Uterus (tissue), 4 donors: ENCODE measurements around the gene COX4I1. TPM values are rescaled to one million over a fixed set of nuclear protein-coding genes. Genes with fewer than 3 reads are reported as not detected.

Experiments
- DNase-seq, 2 donors: peaks; one replicate each; pipeline ENCODE4 v3.0.0-alpha.2; 2019 to 2020
- H3K27ac ChIP-seq, 2 donors: fragments of 200-600 bp; sonication (generic); 1 replicate in 1 of 2; 2 replicates in 1 of 2; pipeline ENCODE4 v1.5.1; 2016 to 2018
- H3K27me3 ChIP-seq, 2 donors: fragments of 200-600 bp; sonication (generic); one replicate each; pipeline ENCODE4 v1.5.1; 2018 to 2019; ENCODE audit warnings: control low read depth in 1 of 2
- H3K36me3 ChIP-seq, 2 donors: fragments of 200-600 bp; sonication (generic); one replicate each; pipeline ENCODE4 v1.5.1; 2019; ENCODE audit warnings: control low read depth in 1 of 2
- H3K4me1 ChIP-seq, 2 donors: fragments of 200-600 bp; sonication (generic); one replicate each; pipeline ENCODE4 v1.5.1; 2018 to 2019; ENCODE audit warnings: control low read depth in 1 of 2
- H3K4me3 ChIP-seq, 2 donors: fragments of 200-600 bp; sonication (generic); 1 replicate in 1 of 2; 2 replicates in 1 of 2; pipeline ENCODE4 v1.5.1; 2018 to 2019; ENCODE audit warnings: mild to moderate bottlenecking in 1 of 2
- H3K9me3 ChIP-seq, 2 donors: fragments of 200-600 bp; sonication (generic); one replicate each; pipeline ENCODE4 v1.5.1; 2019; ENCODE audit warnings: control low read depth in 1 of 2
- CTCF ChIP-seq, 4 experiments: fragments of 200-600 bp in 2 of 4; fragments of 450-650 bp in 2 of 4; sonication (generic) in 2 of 4; IDR thresholded peaks; one replicate each; pipeline ENCODE4 v1.5.1; 2016 to 2019; ENCODE audit warnings: antibody characterized with exemption in 4 of 4, mild to moderate bottlenecking in 2 of 4, moderate library complexity in 1 of 4
- POLR2A ChIP-seq, 2 donors: fragments of 450-650 bp; IDR thresholded peaks; one replicate each; pipeline ENCODE4 v1.6.1; 2016; ENCODE audit warnings: antibody characterized with exemption in 2 of 2, mild to moderate bottlenecking in 1 of 2, moderate library complexity in 1 of 2
- intact Hi-C: fragments of 100-400 bp; cut with DNase I; formaldehyde crosslinking; loops from one replicate; pipeline ENCODE4 v1.15.1; 2023; ENCODE audit warnings: low total_unique reads
- total RNA-seq, 4 donors: library from RNA; depleted of rRNA in 3 of 4; stranded (reverse); fragments of >200 nt in 3 of 4; gene quantifications; one replicate each; pipeline versions ENCODE4 v1.1.0 to v1.2.4, GENCODE V29; 2014 to 2023
- donor health status: DM: yes; HTN: yes; CAD: no.

The COX4I1 gene
- total RNA-seq, 4 donors from 2014 or later = 199 to 836 (median 287) TPM

GRCh38 chr16:85774811-85775210 lies 24.7 kb upstream of the COX4I1 start:
- Histone ChIP-seq H3K4me3 (no peak overlapping the region), H3K9me3 (no peaks in the 10 kb centered on the region), H3K27ac (no peak overlapping the region), H3K36me3 (no peaks in the 10 kb centered on the region), H3K4me1 (no peaks in the 10 kb centered on the region), H3K27me3 (no peaks in the 10 kb centered on the region)
- intact Hi-C loops = no loop called here
- TF ChIP-seq CTCF (IDR thresholded peaks at IDR 0.05) = no peak
- TF ChIP-seq POLR2A (IDR thresholded peaks at IDR 0.05) = no peak
- DNase-seq = no peak

DNA sequence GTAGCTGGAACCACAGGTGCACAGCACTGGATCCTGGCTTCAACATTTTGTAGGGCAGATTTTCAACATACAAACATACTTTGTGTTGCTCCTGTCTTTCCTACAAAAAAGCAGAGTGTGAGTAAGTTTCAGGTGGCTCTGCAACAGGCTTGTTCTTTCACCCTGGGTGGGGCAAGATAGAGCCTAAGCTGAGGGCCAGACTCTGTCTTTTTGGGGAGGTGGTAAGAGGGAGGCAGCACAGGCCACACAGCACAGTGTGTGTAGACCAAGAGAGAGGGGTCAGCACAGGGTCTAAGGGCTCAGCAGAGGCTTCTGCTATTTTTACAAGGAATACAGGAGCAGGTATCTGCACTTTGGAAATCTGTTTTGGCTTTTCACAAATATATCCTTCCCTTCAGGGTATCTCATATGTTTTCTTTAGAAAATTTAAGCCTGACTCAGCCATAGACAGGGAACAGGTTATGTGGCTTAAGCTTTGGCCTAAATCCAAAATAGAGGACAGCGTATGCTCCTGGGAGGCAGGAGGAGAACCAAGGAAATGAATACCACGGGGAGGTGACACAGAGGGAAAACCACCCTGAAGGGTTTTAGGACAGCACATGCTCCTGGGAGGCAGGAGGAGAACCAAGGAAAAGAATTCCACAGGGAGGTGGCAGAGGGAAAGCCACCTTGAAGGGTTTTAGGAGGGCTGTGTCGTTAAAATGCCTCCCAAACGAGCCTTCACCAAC lies 21.7 kb upstream of the COX4I1 start:
- no peaks in the 10 kb centered on the region for H3K4me1 ChIP-seq
- H3K27ac ChIP-seq = no peak overlapping the region
- no peaks in the 10 kb centered on the region for H3K9me3 ChIP-seq
- no peaks in the 10 kb centered on the region for H3K27me3 ChIP-seq
- DNase-seq = no peak
- H3K4me3 ChIP-seq = no peak overlapping the region
- TF ChIP-seq CTCF (IDR thresholded peaks at IDR 0.05) = no peak
- no peak for TF ChIP-seq POLR2A (IDR thresholded peaks at IDR 0.05)
- no peaks in the 10 kb centered on the region for H3K36me3 ChIP-seq
- intact Hi-C loops = no loop called here

DNA sequence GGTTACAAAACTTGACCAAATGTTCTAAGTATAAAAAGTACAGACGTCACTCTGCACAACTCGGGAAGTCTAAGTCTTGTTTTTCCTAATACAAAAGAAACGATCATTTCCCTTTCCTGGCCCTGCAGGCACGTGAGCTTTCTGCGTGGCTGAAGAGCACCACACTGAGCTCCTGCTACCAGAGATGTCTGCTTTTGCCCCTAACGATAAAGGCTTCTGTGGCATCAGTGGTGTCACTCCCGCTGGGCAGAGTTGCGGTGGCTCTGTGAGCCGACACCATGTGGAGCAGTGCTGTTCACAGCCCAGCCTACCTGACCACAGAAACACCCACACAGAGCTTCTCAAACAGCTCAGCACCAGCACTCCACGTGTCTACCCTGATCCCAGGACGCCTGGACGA lies 20.6 kb upstream of the COX4I1 start:
- H3K9me3 ChIP-seq = no peaks in the 10 kb centered on the region
- DNase-seq = no peak
- TF ChIP-seq CTCF (IDR thresholded peaks at IDR 0.05) (no peak), POLR2A (IDR thresholded peaks at IDR 0.05) (no peak)
- no peaks in the 10 kb centered on the region for H3K4me1 ChIP-seq
- H3K27ac ChIP-seq = no peak overlapping the region
- H3K27me3 ChIP-seq = no peaks in the 10 kb centered on the region
- intact Hi-C loops = no loop called here
- no peak overlapping the region for H3K4me3 ChIP-seq
- no peaks in the 10 kb centered on the region for H3K36me3 ChIP-seq

DNA sequence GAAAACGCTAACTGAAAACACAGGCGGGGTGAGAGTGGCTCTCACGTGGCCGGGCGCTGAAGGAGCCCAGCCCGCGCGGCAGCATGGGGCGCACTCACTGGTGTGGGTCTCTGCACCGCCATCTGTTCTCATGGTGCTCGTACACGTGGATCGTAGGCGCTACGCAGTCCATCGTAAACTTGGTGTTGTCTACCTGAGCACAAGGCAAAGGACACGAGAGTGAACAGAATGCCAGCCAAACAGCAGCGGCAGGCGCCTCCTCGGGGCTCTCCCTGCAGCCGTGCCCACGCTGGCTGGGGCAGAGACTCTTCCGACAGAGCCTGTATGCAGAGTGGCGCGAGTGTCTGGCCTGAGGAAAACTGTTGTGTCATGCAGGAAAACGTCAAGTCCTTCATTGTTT lies 19.2 kb upstream of the COX4I1 start:
- Histone ChIP-seq H3K4me3 (no peak overlapping the region), H3K9me3 (no peaks in the 10 kb centered on the region), H3K36me3 (no peaks in the 10 kb centered on the region), H3K27me3 (no peaks in the 10 kb centered on the region), H3K4me1 (no peaks in the 10 kb centered on the region), H3K27ac (no peak overlapping the region)
- DNase-seq = no peak
- no peak for TF ChIP-seq POLR2A (IDR thresholded peaks at IDR 0.05)
- no peak for TF ChIP-seq CTCF (IDR thresholded peaks at IDR 0.05)
- intact Hi-C loops = no loop called here

GRCh38 chr16:85781156-85781555 lies 18.3 kb upstream of the COX4I1 start:
- no peak for TF ChIP-seq CTCF (IDR thresholded peaks at IDR 0.05)
- DNase-seq = no peak
- intact Hi-C loops = no loop called here
- no peaks in the 10 kb centered on the region for H3K36me3 ChIP-seq
- H3K27ac ChIP-seq = no peak overlapping the region
- no peaks in the 10 kb centered on the region for H3K9me3 ChIP-seq
- no peaks in the 10 kb centered on the region for H3K4me1 ChIP-seq
- no peak overlapping the region for H3K4me3 ChIP-seq
- no peaks in the 10 kb centered on the region for H3K27me3 ChIP-seq
